CD4-positive, alpha-beta memory T cell (primary cell): Measurements from ENCODE around the gene POLR2E. TPM values are rescaled to one million over a fixed set of nuclear protein-coding genes. Genes with fewer than 3 reads are reported as not detected.

Experiments
- CTCF ChIA-PET: fragments of 350-600 bp; sonication (Branson Sonifier 250); formaldehyde crosslinking; loops from one replicate; lab custom pipeline; 2021; ENCODE audit warnings: inconsistent platforms; ENCODE audit not compliant: partially characterized antibody; lab: Charles Lee
- POLR2A ChIA-PET: fragments of 350-600 bp; sonication (Branson Sonifier 250); formaldehyde crosslinking; loops from one replicate; lab custom pipeline; 2021; ENCODE audit not compliant: partially characterized antibody; lab: Charles Lee
- DNase-seq, 5 donors: peaks; one replicate each; pipeline versions ENCODE4 v3.0.0 to v3.0.0-alpha.2; 2020 to 2022; ENCODE audit warnings: mixed read lengths in 1 of 5
- H3K27ac ChIP-seq: one replicate; pipeline ENCODE4 v1.7.0; 2013; ENCODE audit warnings: low read depth, low read length
- H3K27me3 ChIP-seq: 2 replicates; pipeline ENCODE4 v1.7.0; 2013; ENCODE audit warnings: mild to moderate bottlenecking, low read length, moderate library complexity; ENCODE audit not compliant: insufficient read depth
- H3K36me3 ChIP-seq: 2 replicates; pipeline ENCODE4 v1.7.0; 2013; ENCODE audit warnings: mild to moderate bottlenecking, low read length, moderate library complexity; ENCODE audit not compliant: insufficient read depth
- H3K4me1 ChIP-seq: 2 replicates; pipeline ENCODE4 v1.7.0; 2013; ENCODE audit warnings: mild to moderate bottlenecking, low read length, moderate library complexity; ENCODE audit not compliant: insufficient read depth
- H3K4me3 ChIP-seq, 2 donors: one replicate each; pipeline ENCODE4 v1.7.0; 2013; ENCODE audit warnings: low read length in 2 of 2, mild to moderate bottlenecking in 1 of 2
- H3K9me3 ChIP-seq, 2 donors: one replicate each; pipeline ENCODE4 v1.7.0; 2013; ENCODE audit warnings: low read length in 2 of 2, control low read depth in 1 of 2; ENCODE audit not compliant: control insufficient read depth in 1 of 2
- H3K27ac Mint-ChIP-seq, 7 donors: one replicate each; pipeline ENCODE4 v1.8.0; 2020 to 2021; ENCODE audit warnings: mixed read lengths in 7 of 7, mild to moderate bottlenecking in 6 of 7, inconsistent platforms in 3 of 7, moderate library complexity in 3 of 7
- H3K27me3 Mint-ChIP-seq, 2 donors: one replicate each; pipeline ENCODE4 v1.8.0; 2020 to 2021; ENCODE audit warnings: mixed read lengths in 2 of 2
- H3K36me3 Mint-ChIP-seq, 2 donors: one replicate each; pipeline ENCODE4 v1.8.0; 2020 to 2021; ENCODE audit warnings: mixed read lengths in 2 of 2, inconsistent platforms in 1 of 2, mild to moderate bottlenecking in 1 of 2
- H3K4me1 Mint-ChIP-seq, 4 donors: one replicate each; pipeline ENCODE4 v1.8.0; 2020 to 2021; ENCODE audit warnings: mixed read lengths in 4 of 4, mild to moderate bottlenecking in 1 of 4
- H3K4me3 Mint-ChIP-seq, 8 donors: one replicate each; pipeline ENCODE4 v1.8.0; 2020 to 2021; ENCODE audit warnings: mixed read lengths in 8 of 8, mild to moderate bottlenecking in 7 of 8, moderate library complexity in 6 of 8, inconsistent platforms in 3 of 8
- H3K9me3 Mint-ChIP-seq, 8 donors: one replicate each; pipeline ENCODE4 v1.8.0; 2020 to 2021; ENCODE audit warnings: mixed read lengths in 8 of 8, mild to moderate bottlenecking in 5 of 8, inconsistent platforms in 3 of 8, moderate library complexity in 1 of 8
- intact Hi-C: fragments of 100-400 bp; cut with micrococcal nuclease; formaldehyde crosslinking; loops from one replicate; pipeline ENCODE4 v1.15.1; 2023
- polyA plus RNA-seq, 2 donors: library from polyadenylated mRNA; unstranded; fragments of 300-500 nt; fragmentation: Illumina TruSeq; gene quantifications; one replicate each; pipeline ENCODE4 v1.2.3, GENCODE V29; 2021
- total RNA-seq, 2 experiments: library from RNA; stranded (reverse); gene quantifications; one replicate each; pipeline ENCODE4 v1.2.3, GENCODE V29; 2021

The POLR2E gene
- total and polyA plus RNA-seq, 4 experiments from 2014 or later = 76.0 to 197 (median 124) TPM

GRCh38 chr19:1062387-1063029 lies 32.7 kb downstream of the POLR2E start:
- intact Hi-C loops = no loop called here
- no peak for DNase-seq
- Mint-ChIP-seq H3K4me3 (no peak overlapping the region), H3K27ac (peak overlapping the region in 5 of 7 donors; percentile 13 to 95 (median 42)), H3K36me3 (peaks cover 0 to 9% of the 10 kb centered on the region in 2 donors), H3K9me3 (peaks cover 0 to 2% (median 0%) of the 10 kb centered on the region in 8 donors), H3K4me1 (peaks cover 21 to 48% (median 35%) of the 10 kb centered on the region in 4 donors), H3K27me3 (no peaks in the 10 kb centered on the region)
- Histone ChIP-seq H3K27ac (no peak overlapping the region), H3K36me3 (peaks cover 7% of the 10 kb centered on the region), H3K4me3 (no peak overlapping the region), H3K27me3 (no peaks in the 10 kb centered on the region), H3K4me1 (peaks cover 44% of the 10 kb centered on the region), H3K9me3 (no peaks in the 10 kb centered on the region)
- CTCF ChIA-PET = no interaction called here
- POLR2A ChIA-PET = interaction anchor here (32.9 to 57.1 kb wide), 3 partner anchors 1 to 39 kb away, joined by 1029 to 3893 read pairs (median 3893); partner anchors contain the start of genes ABCA7, ARHGAP45, CNN2 and GPX4

DNA sequence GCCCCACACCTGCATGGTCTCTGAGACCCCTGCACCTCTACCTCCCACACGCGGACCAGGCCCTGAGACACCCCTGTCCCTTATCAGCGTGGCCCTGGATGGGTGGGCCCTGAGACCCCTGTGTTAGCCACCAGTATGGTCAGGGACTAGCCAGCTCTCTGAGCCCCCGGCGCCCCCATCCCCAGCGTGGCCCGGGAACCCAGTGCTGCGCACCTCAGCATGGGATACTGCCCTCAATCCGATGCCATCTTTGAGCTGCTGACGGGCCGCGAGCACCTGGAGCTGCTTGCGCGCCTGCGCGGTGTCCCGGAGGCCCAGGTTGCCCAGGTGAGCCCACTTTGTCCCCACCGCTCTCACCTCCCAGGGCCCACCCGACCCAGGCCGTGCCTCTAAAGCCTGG lies 33.2 kb downstream of the POLR2E start:
- intact Hi-C loops = no loop called here
- CTCF ChIA-PET = no interaction called here
- peaks cover 50% of the 10 kb centered on the region for H3K4me1 ChIP-seq

DNA sequence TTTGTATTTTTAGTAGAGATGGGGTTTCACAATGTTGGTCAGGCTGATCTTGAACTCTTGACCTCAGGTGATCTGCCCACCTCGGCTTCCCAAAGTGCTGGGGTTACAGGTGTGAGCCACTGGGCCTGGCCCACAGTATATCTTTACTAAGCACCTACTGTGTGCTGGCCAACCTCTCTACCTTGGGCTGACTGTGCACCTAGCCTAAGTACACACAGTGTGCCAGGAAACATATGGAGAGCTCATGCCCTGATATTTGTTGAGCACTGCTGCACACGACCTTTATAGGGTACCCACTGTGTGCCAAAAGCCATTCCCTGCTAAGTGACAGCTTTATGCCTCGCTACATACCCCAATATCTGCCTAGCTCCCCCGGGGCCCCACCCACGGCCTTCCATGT lies 34.5 kb downstream of the POLR2E start:
- Histone ChIP-seq H3K4me1 (peaks cover 42% of the 10 kb centered on the region), H3K36me3 (peaks cover 10% of the 10 kb centered on the region), H3K4me3 (no peak overlapping the region), H3K27ac (no peak overlapping the region), H3K27me3 (no peaks in the 10 kb centered on the region), H3K9me3 (no peaks in the 10 kb centered on the region)
- CTCF ChIA-PET = no interaction called here
- POLR2A ChIA-PET = interaction anchor here (0.7 to 57.1 kb wide), 4 partner anchors 17 to 37 kb away, joined by 4 to 3893 read pairs (median 518); partner anchors contain the start of genes ABCA7, ARHGAP45, CNN2 and GPX4
- intact Hi-C loops = no loop called here
- DNase-seq = no peak
- no peaks in the 10 kb centered on the region for H3K27me3 Mint-ChIP-seq
- peaks cover 7 to 23% of the 10 kb centered on the region in 2 donors for H3K36me3 Mint-ChIP-seq
- no peak overlapping the region for H3K4me3 Mint-ChIP-seq
- peaks cover 0 to 4% (median 0%) of the 10 kb centered on the region in 8 donors for H3K9me3 Mint-ChIP-seq
- H3K4me1 Mint-ChIP-seq = peaks cover 29 to 50% (median 40%) of the 10 kb centered on the region in 4 donors
- H3K27ac Mint-ChIP-seq = no peak overlapping the region

More for the DNA sequence above, 33.2 kb downstream of the POLR2E start:
- Histone ChIP-seq H3K4me3 (no peak overlapping the region), H3K27me3 (no peaks in the 10 kb centered on the region), H3K36me3 (peaks cover 7% of the 10 kb centered on the region), H3K27ac (no peak overlapping the region), H3K9me3 (no peaks in the 10 kb centered on the region)
- H3K36me3 Mint-ChIP-seq = peaks cover 5 to 14% of the 10 kb centered on the region in 2 donors
- peak overlapping the region in 2 of 7 donors; percentile 31 to 59 for H3K27ac Mint-ChIP-seq
- peaks cover 0 to 2% (median 0%) of the 10 kb centered on the region in 8 donors for H3K9me3 Mint-ChIP-seq
- H3K4me3 Mint-ChIP-seq = no peak overlapping the region
- H3K27me3 Mint-ChIP-seq = no peaks in the 10 kb centered on the region
- no peak for DNase-seq
- peaks cover 26 to 53% (median 40%) of the 10 kb centered on the region in 4 donors for H3K4me1 Mint-ChIP-seq
- POLR2A ChIA-PET = interaction anchor here (1.6 to 57.1 kb wide), 4 partner anchors 1 to 39 kb away, joined by 6 to 3893 read pairs (median 2461); partner anchors contain the start of genes ABCA7, ARHGAP45, CNN2 and GPX4

DNA sequence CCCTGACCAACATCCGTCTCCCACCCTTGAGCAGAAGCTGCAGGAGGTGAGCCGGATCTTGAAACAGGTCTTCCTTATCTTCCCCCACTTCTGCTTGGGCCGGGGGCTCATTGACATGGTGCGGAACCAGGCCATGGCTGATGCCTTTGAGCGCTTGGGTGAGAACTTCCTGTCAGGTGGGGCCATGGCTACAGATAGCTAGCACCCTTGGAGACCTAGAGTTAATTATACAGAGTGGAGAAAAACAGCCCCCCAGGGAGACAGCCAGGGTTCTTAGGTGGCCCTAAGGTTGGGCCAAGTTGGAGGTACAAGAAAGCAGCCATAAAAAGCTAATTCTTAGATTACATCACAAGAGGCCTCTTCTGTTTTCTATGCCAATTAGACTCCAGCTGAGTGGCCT lies 37.1 kb downstream of the POLR2E start:
- Mint-ChIP-seq H3K27ac (peak overlapping the region; percentile 22 to 97 (median 77)), H3K36me3 (peaks cover 7 to 35% of the 10 kb centered on the region in 2 donors), H3K9me3 (peaks cover 0 to 4% (median 0%) of the 10 kb centered on the region in 8 donors), H3K27me3 (no peaks in the 10 kb centered on the region), H3K4me3 (peak overlapping the region in 5 of 8 donors; percentile 4 to 72 (median 35)), H3K4me1 (peaks cover 15 to 28% (median 24%) of the 10 kb centered on the region in 4 donors)
- H3K9me3 ChIP-seq = no peaks in the 10 kb centered on the region
- ChIA-PET CTCF (interaction anchor here (0.7 to 2.7 kb wide), 15 partner anchors 9 to 136 kb away, joined by 3 to 25 read pairs (median 4); partner anchors contain the start of genes ABCA7 and ARHGAP45), POLR2A (interaction anchor here (0.7 to 57.1 kb wide), 10 partner anchors 10 to 183 kb away, joined by 3 to 3893 read pairs (median 7); partner anchors contain the start of genes ABCA7, ARHGAP45, ATP5F1D and CNN2)
- peaks cover 23% of the 10 kb centered on the region for H3K4me1 ChIP-seq
- DNase-seq = no peak
- no peak overlapping the region for H3K4me3 ChIP-seq
- no peaks in the 10 kb centered on the region for H3K27me3 ChIP-seq
- H3K27ac ChIP-seq = no peak overlapping the region
- intact Hi-C loops = no loop called here
- H3K36me3 ChIP-seq = peaks cover 21% of the 10 kb centered on the region

DNA sequence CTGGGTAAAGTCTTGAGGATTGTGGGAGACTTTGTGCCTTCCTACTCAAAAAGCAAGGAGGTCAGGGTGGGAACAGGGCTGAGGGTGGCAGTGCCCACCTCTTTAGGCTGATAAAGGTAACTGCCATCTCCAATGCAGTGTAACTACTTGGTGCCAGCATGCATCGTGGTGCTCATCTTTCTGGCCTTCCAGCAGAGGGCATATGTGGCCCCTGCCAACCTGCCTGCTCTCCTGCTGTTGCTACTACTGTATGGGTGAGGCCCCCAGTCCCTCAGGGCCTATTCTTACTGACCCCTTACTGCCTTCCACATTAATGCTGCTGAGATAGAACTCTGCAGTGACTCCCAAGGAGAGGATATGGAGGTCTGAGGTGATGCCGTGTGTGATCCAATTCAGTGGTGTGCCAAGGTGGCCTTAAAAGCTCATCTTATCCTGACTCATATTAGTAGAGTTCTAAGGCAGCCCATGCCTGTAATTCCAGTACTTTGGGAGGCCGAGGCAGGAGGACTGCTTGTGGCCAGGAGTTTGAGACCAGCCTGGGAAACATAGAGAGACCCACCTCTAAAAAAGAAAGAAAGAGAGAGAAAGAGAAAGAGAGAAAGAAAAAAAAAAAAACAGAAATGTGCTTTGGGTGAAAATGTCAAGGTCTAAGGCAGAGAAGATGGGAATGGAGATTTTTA lies 37.9 kb downstream of the POLR2E start:
- H3K27me3 Mint-ChIP-seq = no peaks in the 10 kb centered on the region
- ChIA-PET POLR2A (interaction anchor here (0.7 to 57.1 kb wide), 13 partner anchors 9 to 184 kb away, joined by 3 to 3893 read pairs (median 6); partner anchors contain the start of genes ABCA7, ARHGAP45, ATP5F1D and CNN2), CTCF (interaction anchor here (0.7 to 2.7 kb wide), 15 partner anchors 9 to 136 kb away, joined by 3 to 25 read pairs (median 5); partner anchors contain the start of genes ABCA7 and ARHGAP45)
- intact Hi-C loops = loop anchor here (1.0 kb wide), 2 partner anchors 31 to 132 kb away; no protein-coding TSS in a partner anchor
- peaks cover 7 to 41% of the 10 kb centered on the region in 2 donors for H3K36me3 Mint-ChIP-seq
- Histone ChIP-seq H3K4me3 (no peak overlapping the region), H3K4me1 (peaks cover 23% of the 10 kb centered on the region), H3K9me3 (no peaks in the 10 kb centered on the region), H3K36me3 (peaks cover 21% of the 10 kb centered on the region), H3K27ac (no peak overlapping the region), H3K27me3 (no peaks in the 10 kb centered on the region)
- H3K4me1 Mint-ChIP-seq = peaks cover 16 to 31% (median 26%) of the 10 kb centered on the region in 4 donors
- peak in 4 of 5 donors; percentile 59 to 63 (median 62) for DNase-seq
- H3K9me3 Mint-ChIP-seq = peaks cover 0 to 4% (median 0%) of the 10 kb centered on the region in 8 donors
- H3K27ac Mint-ChIP-seq = peak overlapping the region; percentile 72 to 97 (median 91)
- peak overlapping the region in 5 of 8 donors; percentile 25 to 74 (median 73) for H3K4me3 Mint-ChIP-seq

GRCh38 chr19:1055886-1056620 lies 39.1 kb downstream of the POLR2E start:
- Mint-ChIP-seq H3K4me3 (no peak overlapping the region), H3K4me1 (peaks cover 18 to 38% (median 27%) of the 10 kb centered on the region in 4 donors), H3K9me3 (peaks cover 0 to 4% (median 0%) of the 10 kb centered on the region in 8 donors), H3K36me3 (peaks cover 11 to 42% of the 10 kb centered on the region in 2 donors), H3K27ac (peak overlapping the region in 2 of 7 donors; percentile 37 to 54), H3K27me3 (no peaks in the 10 kb centered on the region)
- Histone ChIP-seq H3K9me3 (no peaks in the 10 kb centered on the region), H3K36me3 (peaks cover 21% of the 10 kb centered on the region), H3K4me1 (peaks cover 23% of the 10 kb centered on the region), H3K27me3 (no peaks in the 10 kb centered on the region), H3K4me3 (no peak overlapping the region), H3K27ac (no peak overlapping the region)
- ChIA-PET POLR2A (interaction anchor here (0.8 to 57.1 kb wide), 8 partner anchors 13 to 138 kb away, joined by 4 to 3893 read pairs (median 10); partner anchors contain the start of genes ABCA7, ARHGAP45, CNN2 and GPX4), CTCF (interaction anchor here (0.7 to 5.1 kb wide), 6 partner anchors 9 to 143 kb away, joined by 3 to 25 read pairs (median 10); partner anchors contain the start of genes ABCA7 and POLR2E)
- no peak for DNase-seq
- intact Hi-C loops = no loop called here
